ENCODE results near the gene SFPQ.
"Not testable (repeated sequence)": the region's sequence is repeated elsewhere in the genome, so short reads cannot be mapped to it uniquely, and the experiment has no call there.

Gene SFPQ

DNA sequence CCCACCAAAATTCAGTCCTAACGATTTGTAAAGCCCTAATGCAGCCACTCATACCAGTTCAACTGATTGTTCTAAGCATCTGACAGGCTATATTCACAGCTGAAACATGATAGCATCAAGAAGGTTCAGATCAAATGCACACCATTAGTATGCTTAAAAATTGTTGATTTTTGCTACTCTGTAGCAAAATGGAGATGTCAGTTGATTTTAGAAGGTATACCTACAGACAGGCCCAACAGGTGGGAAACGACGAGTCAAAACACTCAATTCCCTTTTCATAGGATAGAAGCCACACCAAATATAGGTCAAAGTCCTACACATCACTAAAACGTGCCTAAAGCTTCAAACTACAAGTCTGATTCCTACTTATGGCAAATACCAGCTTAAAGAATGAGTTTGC lies 6.7 kb downstream of the SFPQ start:
- no peak for DNase-seq

DNA sequence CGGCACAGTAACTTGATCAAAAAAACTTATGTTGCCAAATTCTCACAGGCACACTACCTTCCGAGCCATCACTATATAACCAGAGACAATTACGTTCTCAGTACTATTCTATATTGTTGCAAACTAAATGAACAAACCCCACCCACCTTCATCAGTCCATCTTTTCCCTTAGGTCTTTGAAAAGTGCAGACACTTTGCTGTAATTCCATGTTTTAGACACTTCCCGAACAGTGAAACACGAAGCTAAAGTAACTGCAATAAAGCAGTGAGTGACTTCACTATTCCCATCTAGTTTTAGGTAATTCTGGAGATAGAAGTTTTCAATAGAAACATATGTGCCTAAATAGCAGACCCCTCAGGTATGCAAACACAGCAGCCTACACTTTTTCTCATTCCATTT lies 7.7 kb downstream of the SFPQ start:
- DNase-seq: no peak

DNA sequence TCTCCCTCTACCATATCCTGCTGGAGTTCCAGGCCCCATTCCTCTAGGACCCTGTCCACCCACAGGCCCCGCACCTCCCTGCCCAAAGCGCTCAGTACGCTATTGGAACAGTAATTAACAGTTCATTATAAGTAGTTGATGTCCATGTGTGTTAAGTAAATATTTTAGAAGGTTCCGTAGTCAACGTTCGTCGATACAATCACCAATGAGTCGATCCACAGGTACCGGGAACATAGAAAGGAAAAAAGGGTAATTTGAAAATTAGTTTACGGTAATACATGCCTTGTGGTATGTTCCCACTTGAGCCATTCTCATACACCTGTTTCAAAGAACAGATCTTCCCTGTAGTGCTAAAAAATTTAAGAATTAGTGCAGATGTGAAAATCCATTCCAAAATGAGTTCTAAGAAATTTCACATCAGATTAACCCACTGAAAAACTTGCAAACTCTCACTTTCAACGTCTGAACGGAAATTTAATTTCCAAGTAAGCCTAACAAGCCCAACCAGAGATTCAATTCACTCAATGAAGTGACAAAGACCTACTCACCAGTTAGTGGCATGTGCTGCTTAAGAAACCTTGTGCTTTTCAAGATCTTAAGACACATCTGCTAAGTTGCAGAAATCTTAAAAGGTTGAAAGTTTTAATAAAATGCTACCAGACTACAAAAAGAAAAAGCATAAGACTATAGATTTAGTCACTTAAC lies 8.3 kb downstream of the SFPQ start:
- no peak for DNase-seq

DNA sequence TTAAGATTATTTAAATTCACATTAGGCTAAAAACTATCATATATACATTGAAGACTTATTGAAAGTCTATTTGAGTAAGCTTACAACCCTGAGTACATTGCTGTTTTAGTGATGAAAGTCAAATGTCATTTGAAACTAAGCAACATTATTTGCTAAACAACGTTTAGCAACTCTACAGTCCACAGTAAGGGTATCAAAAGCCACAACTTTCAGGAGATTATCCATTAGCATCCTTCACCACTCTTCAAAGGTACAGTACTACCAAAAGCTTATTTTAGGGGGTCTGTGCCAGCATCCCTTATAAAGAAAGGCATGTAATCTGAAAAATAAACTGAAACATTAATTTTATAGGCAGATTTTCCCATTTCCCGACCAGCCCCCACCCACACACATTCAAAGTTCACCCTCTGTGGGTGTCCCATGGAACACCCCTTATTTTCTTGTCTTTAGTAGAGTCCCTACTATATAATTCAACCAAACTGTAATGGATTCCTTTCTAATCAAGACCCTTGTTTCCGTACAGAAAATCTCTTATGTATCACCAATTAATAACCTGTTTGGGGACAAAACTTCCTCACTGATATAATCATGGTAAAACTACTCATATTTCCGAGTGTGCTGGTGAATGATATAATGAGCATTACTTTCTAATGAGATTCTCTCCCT lies 11.0 kb downstream of the SFPQ start:
- DNase-seq: no peak

DNA sequence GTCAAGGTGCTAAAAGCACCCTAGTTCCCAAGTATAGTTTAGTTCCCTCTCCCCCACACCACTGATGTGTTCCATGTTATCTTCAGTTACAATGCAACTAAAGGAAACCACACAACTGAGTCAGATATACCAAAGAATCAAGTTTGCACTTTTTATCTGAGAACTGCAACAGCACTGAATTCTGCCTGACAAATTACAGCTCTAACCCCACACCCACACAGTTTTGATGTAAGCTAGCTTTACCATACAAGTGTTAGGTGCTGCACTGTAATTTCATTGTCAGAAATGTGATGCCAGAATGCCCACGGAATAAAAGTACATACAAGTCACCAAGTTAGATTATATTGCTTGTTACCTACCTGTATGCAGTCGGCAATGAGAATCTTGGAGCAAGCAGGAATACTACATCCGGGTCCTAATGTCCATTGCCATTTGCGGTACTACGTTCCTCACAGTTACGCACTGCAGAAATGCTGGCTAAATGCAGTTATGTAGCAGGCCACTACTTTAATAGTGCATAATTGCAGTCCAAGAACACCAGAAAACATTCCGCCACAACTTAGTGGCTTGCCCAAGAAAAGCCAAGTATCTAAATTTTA lies 12.1 kb downstream of the SFPQ start:
- DNase-seq: no peak

DNA sequence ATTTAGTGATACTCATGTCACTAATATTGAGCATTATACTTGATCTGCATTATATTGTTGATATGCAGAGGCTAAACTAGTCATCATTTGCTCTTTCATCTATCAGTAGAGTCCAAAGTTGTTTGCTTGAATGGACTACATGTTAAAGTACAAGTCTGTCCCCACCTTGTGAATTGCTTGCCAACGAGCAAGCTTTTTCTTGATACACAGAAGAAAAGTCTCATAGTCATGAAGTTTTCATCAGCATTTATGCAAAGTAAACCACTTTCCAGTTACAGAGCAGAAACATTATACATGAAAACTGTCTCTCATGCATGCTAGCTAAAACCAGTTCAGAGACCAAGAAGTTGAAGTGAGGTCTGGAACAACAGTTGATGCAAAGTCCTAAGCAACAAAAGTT lies 13.0 kb downstream of the SFPQ start:
- DNase-seq: no peak

DNA sequence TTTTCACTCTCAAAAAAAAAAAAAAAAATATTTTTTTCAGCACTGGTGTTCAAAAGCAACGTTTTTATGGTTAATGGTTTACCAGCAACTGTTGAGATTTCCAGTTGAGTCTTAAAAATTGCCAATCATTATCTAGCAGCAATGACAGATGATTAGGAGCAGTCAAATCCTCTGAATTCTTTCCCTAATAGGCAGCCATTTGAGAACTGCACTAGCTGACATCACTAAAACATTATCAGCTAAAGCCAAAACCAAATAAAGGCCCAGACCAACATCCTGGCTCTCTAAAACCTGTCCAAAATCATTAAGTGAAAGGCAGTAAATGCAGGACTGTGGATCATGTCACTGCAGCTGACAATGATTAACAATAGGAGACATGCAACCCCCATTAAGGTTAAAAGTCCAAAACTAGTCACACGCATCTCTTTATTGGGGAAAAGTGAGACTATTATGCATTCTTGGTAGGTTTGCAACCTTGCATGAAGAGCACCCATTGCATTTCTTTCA lies 14.0 kb downstream of the SFPQ start:
- no peak for DNase-seq

DNA sequence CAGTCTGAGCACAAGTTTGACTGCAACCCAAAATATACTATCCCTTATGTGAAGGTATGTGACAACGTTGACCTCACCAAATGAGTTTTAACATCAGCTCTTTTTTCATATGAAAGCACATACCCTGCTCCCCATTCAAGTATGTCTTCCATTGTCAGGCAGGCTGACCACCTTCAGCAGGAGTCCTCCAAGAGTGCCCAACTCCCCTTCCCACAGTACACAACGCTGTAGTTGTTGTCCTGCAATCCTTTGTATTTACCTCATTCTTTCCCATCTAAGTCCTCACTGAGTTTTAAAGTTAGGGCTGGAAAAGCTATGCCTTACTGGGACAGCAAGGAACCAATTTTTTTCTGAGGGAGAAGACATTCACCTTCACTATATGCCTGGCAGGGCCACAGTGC lies 14.7 kb downstream of the SFPQ start:
- DNase-seq: no peak

DNA sequence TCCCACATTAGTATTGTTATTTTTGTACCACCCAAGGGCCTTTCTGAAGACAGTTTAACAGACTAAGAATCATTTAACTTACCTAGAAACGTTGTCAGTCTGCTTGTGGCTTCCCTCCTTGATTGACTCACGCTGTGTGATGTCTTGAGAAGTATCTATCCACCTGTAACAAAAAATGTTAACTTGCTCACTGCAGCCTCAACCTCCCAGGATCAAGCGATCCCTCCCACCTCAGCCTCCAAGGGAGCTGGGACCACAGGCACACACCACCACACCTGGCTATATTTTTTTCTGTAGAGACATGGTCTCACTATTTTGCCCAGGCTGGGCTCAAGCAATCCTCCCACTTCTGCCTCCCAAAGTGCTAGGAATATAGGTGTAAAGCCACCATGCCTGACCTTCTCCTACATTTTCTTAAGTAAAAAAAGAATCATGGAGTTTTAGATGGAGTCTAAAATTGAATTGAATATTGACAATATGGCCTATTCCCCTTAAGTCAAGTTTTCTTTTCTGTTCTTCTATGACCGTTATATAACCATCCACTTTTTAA lies 15.6 kb downstream of the SFPQ start:
- no peak for DNase-seq

DNA sequence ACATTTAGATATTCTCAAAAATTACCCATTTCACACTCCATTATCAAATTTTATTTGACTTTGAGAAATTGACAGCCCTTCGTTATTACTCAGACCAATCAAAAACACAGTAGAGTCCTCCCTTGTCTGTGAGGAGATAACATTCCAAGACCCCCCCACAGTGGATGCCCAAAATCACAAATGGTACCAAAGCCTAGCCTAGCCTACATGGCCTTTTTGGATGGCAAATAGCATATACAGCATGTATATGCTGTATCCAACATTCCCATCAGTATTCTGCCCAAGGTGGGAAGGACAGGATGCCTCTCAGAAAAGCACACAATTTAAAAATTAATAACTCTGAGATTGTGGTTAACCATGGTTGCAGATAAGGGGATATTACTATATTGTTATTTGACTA lies 17.3 kb downstream of the SFPQ start:
- no peak for DNase-seq

DNA sequence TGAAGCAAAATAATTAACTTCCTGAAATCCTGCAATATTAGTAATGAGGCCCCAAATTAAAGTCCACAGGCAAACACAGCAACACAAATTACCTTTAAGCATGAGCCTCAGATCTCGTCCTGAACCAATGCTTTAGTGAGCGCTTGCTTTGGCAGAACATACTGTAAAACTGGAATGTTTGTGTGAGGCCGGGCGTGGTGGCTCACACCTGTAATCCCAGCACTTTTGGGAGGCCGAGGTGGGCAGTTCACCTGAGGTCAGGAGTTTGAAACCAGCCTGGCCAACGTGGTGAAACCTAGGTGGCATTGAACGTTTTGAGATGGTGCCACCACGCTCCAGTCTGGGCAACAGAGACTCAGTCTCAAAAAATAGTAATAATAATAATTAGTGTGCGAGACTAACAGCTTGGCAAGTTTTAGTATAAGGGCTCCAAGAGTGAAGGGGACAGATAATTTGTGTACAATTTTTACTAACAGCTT lies 17.8 kb downstream of the SFPQ start:
- no peak for DNase-seq

DNA sequence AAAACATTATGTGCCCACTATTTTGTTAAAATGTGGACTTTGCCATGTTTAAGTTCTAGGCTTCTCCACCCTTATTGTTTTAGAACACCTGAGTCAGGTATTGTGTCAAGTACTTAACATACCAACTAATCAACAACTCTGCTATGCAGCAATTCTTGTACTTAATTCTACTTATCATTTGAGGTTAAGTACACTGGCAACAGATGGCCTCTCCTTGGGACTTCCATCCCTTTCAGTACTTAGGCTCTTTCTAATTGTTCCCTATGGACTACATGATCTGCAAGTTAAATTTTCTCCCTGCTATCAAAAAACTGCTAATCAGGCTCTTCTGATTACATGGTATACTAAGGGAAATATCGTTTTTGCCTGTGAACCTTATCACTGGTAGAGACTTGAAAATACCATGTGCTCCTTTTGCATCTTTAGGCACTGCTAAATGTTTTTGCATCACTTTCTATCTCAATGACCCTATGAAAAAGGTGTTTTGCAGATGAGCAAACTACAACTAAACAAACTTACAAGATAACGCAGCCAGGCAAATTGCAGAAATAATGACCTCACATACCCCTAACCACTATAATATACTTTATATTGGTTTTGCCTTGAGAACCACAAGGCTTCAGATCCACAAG lies 18.9 kb downstream of the SFPQ start:
- no peak for DNase-seq

DNA sequence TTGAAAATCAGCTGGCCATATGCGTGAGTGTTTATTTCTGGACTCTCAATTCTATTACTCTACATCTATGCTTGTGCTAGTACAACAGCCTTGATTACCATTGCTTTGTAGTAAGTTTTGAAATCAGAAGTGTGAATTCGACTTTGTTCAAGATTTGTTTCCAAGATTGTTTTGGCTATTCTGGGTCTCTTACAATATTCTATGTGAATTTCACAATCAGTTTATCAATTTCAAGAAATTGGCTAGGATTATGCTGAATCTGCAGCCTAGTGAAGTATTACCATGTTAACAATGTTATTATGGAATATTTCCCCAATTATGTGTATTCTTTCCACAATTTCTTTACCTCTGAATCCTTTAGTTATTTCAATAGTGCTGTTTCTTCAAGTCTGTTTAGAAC lies 19.5 kb downstream of the SFPQ start:
- no peak for DNase-seq

DNA sequence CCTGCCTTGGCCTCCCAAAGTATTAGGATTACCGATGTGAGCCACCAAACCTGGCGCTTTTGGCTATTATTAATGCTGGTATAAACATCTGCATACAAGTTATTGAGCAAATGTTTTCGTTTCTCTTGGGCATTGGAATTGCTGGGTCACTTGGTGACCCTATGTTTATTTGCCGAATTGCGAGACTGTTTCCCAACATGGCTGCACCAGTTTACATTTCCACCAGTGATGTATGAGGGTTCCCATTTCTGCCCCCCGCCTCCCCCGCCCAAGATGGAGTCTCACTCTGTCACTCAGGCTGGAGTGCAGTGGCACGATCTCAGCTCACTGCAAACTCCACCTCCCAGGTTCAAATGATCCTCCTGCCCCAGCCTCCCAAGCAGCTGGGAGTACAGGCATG lies 20.9 kb downstream of the SFPQ start:
- DNase-seq: no peak

DNA sequence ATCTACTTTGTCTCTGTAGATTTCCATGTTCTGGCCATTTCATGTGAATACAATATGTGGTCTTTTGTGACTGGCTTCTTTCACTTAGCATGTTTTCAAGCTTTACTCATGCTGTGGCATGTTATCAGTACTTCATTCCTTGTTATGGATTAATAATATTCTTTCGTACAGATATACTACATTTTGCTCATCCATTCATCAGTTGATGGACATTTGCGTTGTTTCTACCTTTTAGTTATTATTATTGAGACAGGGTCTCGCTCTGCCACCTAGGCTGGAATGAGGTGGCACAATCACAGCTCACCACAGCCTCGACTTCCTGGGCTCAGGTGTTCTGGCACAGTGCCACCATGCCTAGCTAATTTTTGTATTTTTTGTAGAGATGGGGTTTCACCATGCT lies 21.4 kb downstream of the SFPQ start:
- no peak for DNase-seq

DNA sequence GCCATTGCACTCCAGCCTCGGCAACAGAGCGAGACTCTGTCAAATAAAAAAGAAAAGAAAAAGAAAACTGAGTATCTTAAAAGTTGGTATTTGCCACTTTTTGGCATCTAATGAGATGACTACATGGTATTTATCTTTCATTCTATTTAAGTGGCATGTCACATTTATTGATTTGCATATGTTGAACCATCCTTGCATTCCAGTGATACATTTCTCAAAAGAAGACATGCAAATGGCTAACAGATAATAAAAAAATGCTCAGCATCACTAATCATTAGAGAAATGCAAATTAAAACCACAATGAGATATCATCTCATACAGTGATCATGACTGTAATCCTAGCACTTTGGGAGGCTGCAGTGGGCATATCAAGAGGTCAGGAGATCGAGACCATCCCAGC lies 28.1 kb downstream of the SFPQ start:
- no peak for DNase-seq

DNA sequence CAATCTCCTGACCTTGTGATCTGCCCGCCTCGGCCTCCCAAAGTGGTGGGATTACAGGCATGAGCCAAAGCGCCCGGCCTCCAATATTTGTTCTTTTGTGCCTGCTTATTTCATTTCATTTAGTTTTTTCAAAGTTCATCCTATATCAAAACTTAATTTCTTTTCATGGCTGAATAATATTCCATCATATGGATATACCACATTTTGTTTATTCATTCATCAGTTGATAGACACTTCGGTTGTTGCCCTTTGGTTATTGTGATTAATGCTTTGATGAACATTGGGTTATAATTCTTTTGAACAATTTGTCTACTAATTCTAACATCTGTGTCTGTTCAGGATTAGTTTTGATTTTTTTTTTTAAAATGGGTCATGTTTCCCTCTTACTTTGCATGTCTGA lies 41.7 kb downstream of the SFPQ start:
- DNase-seq: no peak

DNA sequence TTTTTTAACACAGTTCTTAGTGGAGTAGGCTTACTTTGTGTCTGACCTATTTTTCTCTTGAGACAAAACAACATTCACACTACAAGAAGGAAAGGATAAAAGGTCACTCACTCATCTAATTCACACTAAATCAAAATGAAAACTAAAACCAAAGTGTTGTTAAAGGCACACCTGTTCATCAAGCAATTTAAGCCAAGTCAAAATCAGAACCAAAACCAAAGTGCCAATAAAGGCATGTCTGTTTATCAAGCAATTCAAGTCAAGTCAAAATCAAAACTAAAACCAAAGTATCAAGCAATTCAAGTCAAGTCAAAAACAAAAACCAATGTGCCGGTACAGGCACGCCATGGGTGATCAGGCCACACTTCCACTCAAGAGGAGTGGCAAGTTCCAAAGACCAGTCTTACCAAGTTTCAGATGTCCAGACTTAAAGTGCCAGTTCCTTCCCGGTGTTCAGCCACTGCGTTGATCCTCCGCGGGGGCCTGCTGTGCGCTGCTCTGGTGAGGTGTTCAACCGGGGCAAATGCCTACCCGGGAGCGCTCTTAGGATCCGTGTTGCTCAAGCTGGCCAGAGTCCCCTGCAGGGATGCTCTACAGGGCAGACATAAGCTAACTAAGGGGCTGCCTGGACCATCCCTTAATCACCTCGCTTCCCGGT lies 46.9 kb downstream of the SFPQ start:
- peak in 1 of 5 donors; percentile 40 for DNase-seq

DNA sequence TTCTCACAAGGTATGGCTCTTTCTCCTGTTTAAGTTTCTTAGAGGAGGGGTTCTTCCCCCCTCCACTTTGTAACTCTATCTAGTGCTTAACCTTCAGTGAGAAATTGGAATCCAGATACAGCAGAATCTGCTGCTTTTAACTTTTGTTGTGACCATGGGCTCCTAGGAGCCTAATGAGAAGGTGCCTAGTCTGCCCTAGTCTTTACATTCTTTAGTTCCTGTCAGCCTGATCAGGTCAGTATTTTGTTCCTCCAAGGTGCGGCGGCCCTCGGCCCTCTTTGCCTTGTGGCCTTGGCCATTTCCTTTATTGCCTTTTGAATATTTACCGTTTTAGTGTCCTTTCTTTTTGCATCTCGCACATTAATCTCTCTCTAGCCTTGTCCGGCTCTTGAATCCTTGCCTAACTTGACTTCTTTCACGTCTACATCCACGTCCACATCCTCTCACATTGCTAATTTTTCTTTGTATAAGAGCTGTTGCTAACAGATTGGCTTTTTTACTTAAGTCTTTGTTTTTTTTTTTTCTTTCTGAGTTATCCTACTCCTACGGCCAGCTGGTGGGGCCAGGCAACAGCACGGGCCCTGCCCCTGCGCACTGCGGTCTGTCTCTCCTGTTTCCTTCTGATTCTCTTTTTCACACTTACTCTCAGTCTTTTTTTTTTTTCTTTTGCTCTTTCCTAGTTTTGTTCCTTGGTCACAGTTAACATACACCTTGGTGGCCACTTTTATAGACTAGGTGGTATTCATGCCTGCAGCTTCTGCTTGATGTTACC lies 49.0 kb downstream of the SFPQ start:
- no peak for DNase-seq

DNA sequence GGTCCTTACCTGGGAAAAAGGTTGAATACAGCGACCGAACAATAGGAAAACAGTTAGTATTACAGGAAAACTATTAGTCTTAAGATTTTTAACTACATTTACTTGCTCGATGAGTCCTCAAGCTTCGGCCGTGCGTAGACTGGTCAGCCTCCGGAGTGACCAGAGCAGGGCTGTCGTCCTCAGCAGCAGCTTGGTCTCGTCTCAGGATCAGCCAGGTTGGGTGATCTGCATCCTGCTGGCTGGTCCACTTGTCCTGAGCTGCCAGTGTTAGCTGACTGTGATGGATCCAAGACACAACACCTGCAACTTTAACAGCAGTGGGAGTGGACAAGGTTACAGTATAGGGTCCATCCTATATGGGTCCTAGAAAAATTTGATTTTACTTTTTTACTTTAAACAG lies 50.2 kb downstream of the SFPQ start:
- DNase-seq: not testable (repeated sequence)

DNA sequence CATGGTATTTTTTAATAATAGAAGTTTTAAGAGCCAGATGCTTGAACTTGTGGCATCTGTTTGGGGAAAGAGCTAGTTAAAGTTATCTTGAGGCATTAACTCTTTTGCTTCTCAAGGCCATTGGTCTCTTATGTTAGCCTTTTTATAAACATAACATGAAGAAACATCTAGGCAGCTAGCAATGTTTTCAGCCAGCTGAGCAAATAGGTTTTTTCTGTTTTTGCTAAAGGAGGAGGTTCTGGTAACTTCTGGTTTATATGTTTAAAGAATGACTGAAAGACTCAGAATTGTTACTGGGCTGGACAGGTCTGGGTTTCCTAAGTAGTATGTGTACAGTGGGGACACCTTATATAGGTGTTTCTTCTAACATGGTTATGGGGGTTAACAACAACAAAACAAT lies 50.7 kb downstream of the SFPQ start:
- DNase-seq: not testable (repeated sequence)

DNA sequence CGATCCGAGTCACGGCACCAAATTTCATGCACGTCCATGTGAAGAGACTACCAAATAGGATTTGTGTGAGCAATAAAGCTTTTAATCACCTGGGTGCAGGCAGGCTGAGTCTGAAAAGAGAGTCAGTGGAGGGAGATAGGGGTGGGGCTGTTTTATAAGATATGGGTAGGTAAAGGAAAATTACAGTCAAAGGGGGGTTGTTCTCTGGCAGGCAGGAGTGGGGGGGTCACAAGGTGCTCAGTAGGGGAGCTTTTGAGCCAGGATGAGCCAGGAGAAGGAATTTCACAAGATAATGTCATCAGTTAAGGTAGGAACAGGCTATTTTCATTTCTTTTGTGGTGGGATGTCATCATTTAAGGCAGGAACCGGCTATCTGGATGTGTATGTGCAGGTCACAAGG lies 55.4 kb downstream of the SFPQ start:
- DNase-seq: not testable (repeated sequence)
